Endothelial cell of umbilical vein (primary cell): ENCODE results near the gene KRTAP10-11. TPM values are rescaled to one million over a fixed set of nuclear protein-coding genes. Genes with fewer than 3 reads are reported as not detected.

Experiments used
- polyA plus RNA-seq, 4 experiments: library from polyadenylated mRNA; depleted of rRNA in 3 of 4; stranded (reverse) in 3 of 4; unstranded in 1 of 4; fragments of >200 nt; gene quantifications; 2 replicates each; pipeline versions ENCODE4 v1.2.1 to v1.2.3, GENCODE V29; 2011 to 2012; ENCODE audit warnings: missing spikeins in 1 of 4
- small RNA-seq: library from RNA; depleted of rRNA; stranded (forward); fragments of <200 nt; gene quantifications from one replicate; pipeline ENCODE3, GENCODE V24; 2012; ENCODE audit warnings: low replicate concordance, low read depth; ENCODE audit not compliant: insufficient read depth, insufficient read length
- total RNA-seq: library from RNA; stranded (reverse); gene quantifications from 2 replicates; pipeline ENCODE4 v1.2.3, GENCODE V29; 2021

Gene KRTAP10-11
- total and polyA plus RNA-seq, 2 donors (not counting 3 experiments of a cell fraction or from before 2014, with no cell fraction given), result not detected

Small RNA genes lying within 50 kb of the gene (small RNA-seq; reads per million reads assigned to genes)
- gene KRTAP12-6P, result not detected

Other genes with a start within 250 kb of the KRTAP10-11 start
- 4.2 and 4.8 TPM in 2 replicates for gene LRRC3, start 190.9 kb upstream of the KRTAP10-11 start, total RNA-seq
- gene LRRC3, start 190.9 kb upstream of the KRTAP10-11 start, polyA plus RNA-seq, result 4.9 and 5.1 TPM in 2 replicates
- not detected in 2 replicates for gene KRTAP10-1, start 106.2 kb upstream of the KRTAP10-11 start, total RNA-seq
- gene KRTAP10-1, start 106.2 kb upstream of the KRTAP10-11 start, polyA plus RNA-seq, result not detected in 2 replicates
- gene KRTAP10-2, start 94.9 kb upstream of the KRTAP10-11 start, total RNA-seq, result not detected in 2 replicates
- not detected in 2 replicates for gene KRTAP10-2, start 94.9 kb upstream of the KRTAP10-11 start, polyA plus RNA-seq
- gene KRTAP10-3, start 87.6 kb upstream of the KRTAP10-11 start, total RNA-seq, result not detected in 2 replicates
- not detected in 2 replicates for gene KRTAP10-3, start 87.6 kb upstream of the KRTAP10-11 start, polyA plus RNA-seq
- gene KRTAP10-4, start 72.7 kb upstream of the KRTAP10-11 start, total RNA-seq, result not detected in 2 replicates
- gene KRTAP10-4, start 72.7 kb upstream of the KRTAP10-11 start, polyA plus RNA-seq, result not detected in 2 replicates
- not detected in 2 replicates for gene KRTAP10-5, start 65.8 kb upstream of the KRTAP10-11 start, total RNA-seq
- gene KRTAP10-5, start 65.8 kb upstream of the KRTAP10-11 start, polyA plus RNA-seq, result not detected in 2 replicates
- gene KRTAP10-6, start 53.9 kb upstream of the KRTAP10-11 start, total RNA-seq, result not detected in 2 replicates
- gene KRTAP10-6, start 53.9 kb upstream of the KRTAP10-11 start, polyA plus RNA-seq, result not detected in 2 replicates
- gene KRTAP10-7, start 45.8 kb upstream of the KRTAP10-11 start, total RNA-seq, result not detected in 2 replicates
- not detected in 2 replicates for gene KRTAP10-7, start 45.8 kb upstream of the KRTAP10-11 start, polyA plus RNA-seq
- not detected in 2 replicates for gene KRTAP10-8, start 34.3 kb upstream of the KRTAP10-11 start, total RNA-seq
- gene KRTAP10-8, start 34.3 kb upstream of the KRTAP10-11 start, polyA plus RNA-seq, result not detected in 2 replicates
- not detected in 2 replicates for gene KRTAP10-9, start 19.3 kb upstream of the KRTAP10-11 start, total RNA-seq
- not detected in 2 replicates for gene KRTAP10-9, start 19.3 kb upstream of the KRTAP10-11 start, polyA plus RNA-seq
- gene KRTAP10-10, start 9.1 kb upstream of the KRTAP10-11 start, total RNA-seq, result not detected in 2 replicates
- not detected in 2 replicates for gene KRTAP10-10, start 9.1 kb upstream of the KRTAP10-11 start, polyA plus RNA-seq
- not detected in 2 replicates for gene KRTAP12-4, start 8.2 kb downstream of the KRTAP10-11 start, total RNA-seq
- not detected in 2 replicates for gene KRTAP12-4, start 8.2 kb downstream of the KRTAP10-11 start, polyA plus RNA-seq
- gene KRTAP12-3, start 11.5 kb downstream of the KRTAP10-11 start, total RNA-seq, result not detected in 2 replicates
- not detected in 2 replicates for gene KRTAP12-3, start 11.5 kb downstream of the KRTAP10-11 start, polyA plus RNA-seq
- gene KRTAP12-2, start 20.5 kb downstream of the KRTAP10-11 start, total RNA-seq, result not detected in 2 replicates
- not detected in 2 replicates for gene KRTAP12-2, start 20.5 kb downstream of the KRTAP10-11 start, polyA plus RNA-seq
- not detected in 2 replicates for gene KRTAP12-1, start 35.7 kb downstream of the KRTAP10-11 start, total RNA-seq
- not detected in 2 replicates for gene KRTAP12-1, start 35.7 kb downstream of the KRTAP10-11 start, polyA plus RNA-seq
- gene KRTAP10-12, start 50.8 kb downstream of the KRTAP10-11 start, total RNA-seq, result not detected in 2 replicates
- not detected in 2 replicates for gene KRTAP10-12, start 50.8 kb downstream of the KRTAP10-11 start, polyA plus RNA-seq
- gene TSPEAR, start 65.2 kb downstream of the KRTAP10-11 start, total RNA-seq, result not detected in 2 replicates
- gene TSPEAR, start 65.2 kb downstream of the KRTAP10-11 start, polyA plus RNA-seq, result 0.01 TPM in 1 of 2 replicates, not detected in the other
- gene UBE2G2, start 155.4 kb downstream of the KRTAP10-11 start, total RNA-seq, result 114 and 117 TPM in 2 replicates
- gene UBE2G2, start 155.4 kb downstream of the KRTAP10-11 start, polyA plus RNA-seq, result 86.4 and 95.0 TPM in 2 replicates
- gene SUMO3, start 171.6 kb downstream of the KRTAP10-11 start, total RNA-seq, result 99.7 and 102 TPM in 2 replicates
- gene SUMO3, start 171.6 kb downstream of the KRTAP10-11 start, polyA plus RNA-seq, result 109 and 123 TPM in 2 replicates
- gene PTTG1IP, start 227.3 kb downstream of the KRTAP10-11 start, total RNA-seq, result 406 and 415 TPM in 2 replicates
- gene PTTG1IP, start 227.3 kb downstream of the KRTAP10-11 start, polyA plus RNA-seq, result 313 and 342 TPM in 2 replicates